Muscle layer of duodenum (tissue), 2 donors: Measurements from ENCODE around the gene PACRG.

ENCODE experiments used
- H3K27ac ChIP-seq: one replicate; pipeline ENCODE4 v1.7.0; 2013; ENCODE audit warnings: mild to moderate bottlenecking, low read length
- H3K27me3 ChIP-seq: one replicate; pipeline ENCODE4 v1.7.0; 2013; ENCODE audit warnings: low read depth, mild to moderate bottlenecking, control low read depth, low read length
- H3K36me3 ChIP-seq, 2 donors: one replicate each; pipeline ENCODE4 v1.7.0; 2013; ENCODE audit warnings: low read length in 2 of 2, control low read depth in 1 of 2, mild to moderate bottlenecking in 1 of 2; ENCODE audit not compliant: insufficient read depth in 2 of 2, control insufficient read depth in 1 of 2
- H3K4me1 ChIP-seq, 2 donors: one replicate each; pipeline ENCODE4 v1.7.0; 2013; ENCODE audit warnings: low read length in 2 of 2, mild to moderate bottlenecking in 2 of 2, control low read depth in 1 of 2, moderate library complexity in 1 of 2; ENCODE audit not compliant: insufficient read depth in 2 of 2, control insufficient read depth in 1 of 2
- H3K4me3 ChIP-seq, 2 donors: one replicate each; pipeline ENCODE4 v1.7.0; 2013; ENCODE audit warnings: low read length in 2 of 2, low read depth in 1 of 2, mild to moderate bottlenecking in 1 of 2
- H3K9me3 ChIP-seq, 2 donors: one replicate each; pipeline ENCODE4 v1.7.0; 2013; ENCODE audit warnings: low read length in 2 of 2, control low read depth in 1 of 2, mild to moderate bottlenecking in 1 of 2; ENCODE audit not compliant: control insufficient read depth in 1 of 2
- donor health status: healthy.

The PACRG gene

DNA sequence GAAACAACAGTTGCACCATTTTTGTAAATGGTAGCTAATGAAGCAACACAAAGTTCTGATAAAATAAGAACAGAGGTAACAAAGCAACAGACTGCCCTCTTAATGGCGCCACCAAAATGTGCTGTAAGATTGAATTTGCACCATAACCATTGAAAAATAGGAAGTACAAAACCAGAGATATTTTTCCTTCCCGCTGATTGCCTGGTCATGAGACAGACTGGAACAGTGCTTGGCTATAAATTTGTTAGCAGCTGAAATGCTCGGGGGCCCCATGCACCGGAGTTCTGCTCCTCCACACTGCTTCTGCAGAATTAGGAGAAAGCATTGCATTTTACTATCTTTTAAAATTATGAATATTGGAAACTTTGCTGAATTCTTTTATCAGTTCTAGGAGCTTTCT is 522.3 kb downstream of the PACRG start:
- no peak overlapping the region for H3K4me3 ChIP-seq
- no peaks in the 10 kb centered on the region for H3K9me3 ChIP-seq
- H3K27me3 ChIP-seq: no peaks in the 10 kb centered on the region
- H3K27ac ChIP-seq: no peak overlapping the region
- no peaks in the 10 kb centered on the region for H3K36me3 ChIP-seq
- no peaks in the 10 kb centered on the region for H3K4me1 ChIP-seq

DNA sequence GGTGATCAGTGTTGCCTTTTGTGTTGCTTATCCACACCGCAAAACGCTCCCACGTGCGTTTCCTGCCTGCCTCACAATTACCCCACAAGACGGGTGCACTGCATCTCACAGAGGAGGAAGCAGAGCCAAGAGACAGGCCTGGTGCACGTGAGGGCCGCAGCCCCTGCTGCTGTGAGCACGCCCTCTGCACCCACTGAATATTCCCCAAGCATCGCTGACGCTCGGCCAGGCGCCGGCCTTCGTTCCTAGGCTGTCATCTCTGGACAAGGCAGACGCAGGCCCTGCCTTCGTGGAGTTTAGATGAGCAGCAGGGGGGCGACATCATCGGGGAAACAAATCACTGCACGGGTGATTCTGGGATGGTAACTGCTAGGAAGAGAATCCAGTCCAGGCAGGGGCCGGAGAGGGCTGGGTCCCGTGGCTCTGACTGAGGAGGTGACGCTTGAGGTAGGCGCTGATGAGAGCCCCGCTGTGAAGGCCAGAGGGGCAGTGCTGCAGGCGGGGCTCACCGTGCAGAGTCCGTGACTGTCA is 524.4 kb downstream of the PACRG start:
- Histone ChIP-seq H3K9me3 (no peaks in the 10 kb centered on the region), H3K27me3 (no peaks in the 10 kb centered on the region), H3K36me3 (no peaks in the 10 kb centered on the region), H3K27ac (no peak overlapping the region), H3K4me3 (peak overlapping the region in 1 of 2 donors; percentile 4), H3K4me1 (no peaks in the 10 kb centered on the region)

DNA sequence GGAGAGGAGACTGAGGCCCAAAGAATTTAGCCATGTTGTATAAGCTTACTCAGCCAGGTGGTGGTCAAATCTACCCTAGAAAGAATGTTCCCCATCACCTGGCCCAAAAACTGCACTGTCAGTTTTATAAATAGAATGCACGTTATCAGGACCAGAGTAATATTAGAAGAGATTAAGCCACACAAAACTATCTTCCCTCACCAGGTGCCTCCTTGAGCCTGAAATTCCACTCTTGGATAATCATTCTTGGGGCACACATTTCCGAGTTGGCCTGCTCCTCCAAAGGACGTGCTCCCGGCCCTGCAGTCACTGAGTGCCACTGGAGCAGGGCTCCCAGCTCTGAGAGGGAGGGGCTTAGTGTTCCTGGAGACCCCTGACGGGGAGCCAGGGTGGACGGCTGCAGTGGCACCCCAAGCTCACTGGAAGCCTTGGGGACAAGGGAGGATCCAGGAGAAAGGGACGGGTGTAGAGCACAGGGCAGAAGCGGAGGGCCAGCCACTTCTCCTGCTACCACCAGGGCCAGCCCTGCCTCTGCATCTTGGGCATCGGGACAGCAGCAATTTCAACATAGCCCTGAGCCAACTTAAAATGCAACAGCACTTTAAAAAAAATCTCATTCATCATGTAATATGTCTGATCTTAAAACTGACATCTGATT is 525.9 kb downstream of the PACRG start:
- H3K4me3 ChIP-seq: no peak overlapping the region
- H3K36me3 ChIP-seq: no peaks in the 10 kb centered on the region
- H3K27ac ChIP-seq: no peak overlapping the region
- no peaks in the 10 kb centered on the region for H3K27me3 ChIP-seq
- H3K4me1 ChIP-seq: no peaks in the 10 kb centered on the region
- no peaks in the 10 kb centered on the region for H3K9me3 ChIP-seq

DNA sequence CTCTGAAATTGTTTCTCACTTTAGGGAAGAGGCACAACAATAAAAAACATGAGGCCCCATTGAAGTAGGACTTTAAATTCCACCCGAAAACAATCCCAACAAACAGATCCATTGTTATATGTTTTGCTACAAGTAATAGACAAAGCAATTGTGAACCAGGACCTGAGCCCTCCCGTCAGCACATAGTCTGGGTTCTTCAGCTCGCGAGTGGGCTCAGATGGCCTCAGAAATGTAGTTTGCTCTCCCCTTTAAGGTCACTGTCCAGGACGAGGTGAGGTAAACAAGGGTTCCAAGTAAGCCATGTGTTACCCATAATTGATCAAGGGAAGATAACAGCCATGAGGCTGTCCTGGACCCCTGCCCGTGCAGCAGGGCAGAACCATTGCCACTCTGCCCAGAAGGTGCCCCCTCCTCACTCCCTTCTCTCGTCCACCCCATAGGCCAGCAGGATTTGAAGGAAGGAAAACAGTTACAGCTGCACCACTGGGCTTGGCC is 526.6 kb downstream of the PACRG start:
- Histone ChIP-seq H3K4me3 (no peak overlapping the region), H3K36me3 (no peaks in the 10 kb centered on the region), H3K27me3 (no peaks in the 10 kb centered on the region), H3K9me3 (no peaks in the 10 kb centered on the region), H3K4me1 (no peaks in the 10 kb centered on the region), H3K27ac (no peak overlapping the region)

DNA sequence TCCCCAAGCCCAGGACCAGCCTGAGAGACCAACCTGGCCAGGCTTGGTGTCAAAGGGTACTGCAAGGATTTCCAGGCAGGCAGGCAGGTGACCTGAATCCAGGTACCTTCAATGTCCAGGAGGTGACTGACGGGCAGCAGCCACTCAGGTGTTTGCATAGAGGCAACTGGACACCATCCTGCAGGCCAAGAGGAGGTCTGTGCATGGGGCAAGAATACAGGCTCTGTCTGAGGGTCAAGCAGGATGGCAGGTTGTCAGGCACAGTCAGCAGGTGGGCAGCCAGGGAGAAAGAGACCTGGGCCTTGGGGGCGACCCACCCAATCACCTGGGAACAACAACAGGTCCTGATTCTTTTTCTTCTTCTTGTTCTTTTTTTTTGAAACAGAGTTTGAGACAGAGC is 527.5 kb downstream of the PACRG start:
- H3K4me3 ChIP-seq: no peak overlapping the region
- H3K4me1 ChIP-seq: peaks cover 0 to 8% of the 10 kb centered on the region in 2 donors
- no peaks in the 10 kb centered on the region for H3K36me3 ChIP-seq
- H3K9me3 ChIP-seq: no peaks in the 10 kb centered on the region
- no peaks in the 10 kb centered on the region for H3K27me3 ChIP-seq
- H3K27ac ChIP-seq: no peak overlapping the region

DNA sequence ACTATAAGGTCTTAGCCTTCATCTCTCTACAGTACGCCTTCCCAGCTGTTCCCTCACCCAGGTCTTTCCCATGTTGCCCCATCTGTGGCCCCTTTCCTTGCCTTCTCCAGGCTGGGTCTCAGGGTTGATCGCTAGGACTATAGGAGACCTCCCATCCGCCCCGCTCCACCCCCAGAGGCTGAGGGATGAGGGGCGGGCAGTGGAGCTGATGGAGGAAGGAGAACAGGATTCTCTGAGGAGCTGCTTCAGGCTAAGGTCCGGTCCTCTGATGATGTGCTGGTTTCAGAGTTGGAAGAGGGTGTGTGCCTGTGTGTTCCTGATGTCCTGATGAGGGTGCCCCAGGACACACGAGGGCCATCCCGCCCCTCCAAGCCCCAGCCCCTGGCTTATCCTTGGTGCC is 531.9 kb downstream of the PACRG start:
- H3K27me3 ChIP-seq: no peaks in the 10 kb centered on the region
- no peak overlapping the region for H3K27ac ChIP-seq
- H3K9me3 ChIP-seq: no peaks in the 10 kb centered on the region
- H3K4me3 ChIP-seq: peak overlapping the region; percentile 51 to 61
- H3K4me1 ChIP-seq: peaks cover 0 to 15% of the 10 kb centered on the region in 2 donors
- no peaks in the 10 kb centered on the region for H3K36me3 ChIP-seq

DNA sequence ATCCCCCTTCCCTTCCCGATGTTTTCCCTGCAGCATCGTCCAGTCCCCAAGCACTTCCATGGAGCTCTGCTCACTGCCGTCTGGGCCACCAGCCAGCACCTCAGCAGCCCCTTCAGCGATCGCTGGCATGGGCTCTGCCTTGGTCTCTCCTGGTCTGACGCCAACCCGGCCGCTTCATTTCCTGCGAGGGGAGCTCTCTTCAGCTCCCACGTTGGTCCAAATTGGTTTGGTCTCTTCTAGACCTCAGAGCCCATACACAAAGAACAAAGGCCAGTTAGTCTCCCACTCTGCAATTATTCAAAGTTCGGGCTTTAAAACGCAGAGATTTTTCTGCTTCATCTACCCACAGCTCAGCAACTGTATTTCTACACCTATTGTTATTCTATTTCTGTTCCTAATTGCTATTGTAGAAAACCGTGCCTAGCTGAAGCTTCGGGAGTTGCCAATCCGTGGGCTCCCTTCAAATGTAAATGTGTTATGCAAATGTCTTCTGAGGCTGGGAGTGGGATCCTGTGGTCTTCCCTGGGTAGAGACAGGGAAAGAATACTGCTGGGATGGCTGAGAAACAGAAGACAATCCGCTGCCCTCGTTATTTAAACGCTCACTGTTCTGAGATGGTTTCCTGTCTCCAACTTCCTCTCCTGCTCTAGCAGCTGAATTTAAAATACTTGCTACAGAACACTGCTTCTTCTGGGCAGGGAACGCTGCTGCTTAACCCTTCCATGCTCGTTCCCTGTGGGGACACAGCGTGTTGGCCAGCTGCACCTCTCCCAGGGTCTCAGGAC is 532.5 kb downstream of the PACRG start:
- Histone ChIP-seq H3K4me3 (peak overlapping the region; percentile 51 to 61), H3K36me3 (no peaks in the 10 kb centered on the region), H3K27ac (no peak overlapping the region), H3K9me3 (no peaks in the 10 kb centered on the region), H3K4me1 (peaks cover 0 to 15% of the 10 kb centered on the region in 2 donors), H3K27me3 (no peaks in the 10 kb centered on the region)

DNA sequence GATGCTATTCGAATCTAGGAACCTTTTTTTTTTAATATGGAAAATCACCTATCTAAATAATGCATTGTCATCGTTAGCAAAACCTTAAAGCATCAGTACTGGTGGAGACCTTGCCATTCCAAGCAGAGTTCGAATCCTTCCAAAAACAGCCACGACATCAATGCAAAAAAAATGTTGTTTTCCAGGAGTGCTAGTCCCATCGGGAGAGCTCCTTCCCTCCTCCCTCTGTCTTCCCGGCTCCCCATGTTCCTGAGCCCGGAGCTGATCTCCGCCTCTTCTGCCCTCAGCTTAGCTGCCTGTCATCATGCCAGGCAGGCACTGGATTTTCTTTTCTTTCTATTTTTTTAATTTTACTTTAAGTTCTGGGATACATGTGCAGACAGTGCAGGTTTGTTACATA is 533.1 kb downstream of the PACRG start:
- no peaks in the 10 kb centered on the region for H3K9me3 ChIP-seq
- H3K4me1 ChIP-seq: peaks cover 0 to 15% of the 10 kb centered on the region in 2 donors
- peak overlapping the region; percentile 51 to 61 for H3K4me3 ChIP-seq
- no peak overlapping the region for H3K27ac ChIP-seq
- H3K36me3 ChIP-seq: no peaks in the 10 kb centered on the region
- no peaks in the 10 kb centered on the region for H3K27me3 ChIP-seq

DNA sequence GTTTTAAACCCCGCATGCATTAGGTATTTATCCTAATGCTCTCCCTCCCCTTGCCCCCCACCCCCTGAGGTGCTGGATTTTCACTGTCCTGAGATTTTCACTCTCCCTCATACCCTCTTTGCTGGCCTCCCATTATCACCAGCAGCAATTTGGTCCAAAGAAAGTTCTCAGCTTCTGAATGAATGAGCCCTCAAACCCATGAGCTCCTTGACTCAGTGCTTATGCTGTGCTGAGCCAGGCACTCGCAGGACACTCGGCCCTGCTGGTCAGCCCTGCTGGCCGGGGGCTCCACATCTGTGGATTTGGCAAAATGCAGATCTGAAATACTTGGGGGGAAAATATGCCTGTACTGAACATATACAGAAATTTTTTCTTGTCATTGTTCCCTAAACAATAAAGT is 533.6 kb downstream of the PACRG start:
- Histone ChIP-seq H3K27me3 (no peaks in the 10 kb centered on the region), H3K4me3 (no peak overlapping the region), H3K9me3 (no peaks in the 10 kb centered on the region), H3K27ac (no peak overlapping the region), H3K36me3 (no peaks in the 10 kb centered on the region), H3K4me1 (peaks cover 0 to 15% of the 10 kb centered on the region in 2 donors)

DNA sequence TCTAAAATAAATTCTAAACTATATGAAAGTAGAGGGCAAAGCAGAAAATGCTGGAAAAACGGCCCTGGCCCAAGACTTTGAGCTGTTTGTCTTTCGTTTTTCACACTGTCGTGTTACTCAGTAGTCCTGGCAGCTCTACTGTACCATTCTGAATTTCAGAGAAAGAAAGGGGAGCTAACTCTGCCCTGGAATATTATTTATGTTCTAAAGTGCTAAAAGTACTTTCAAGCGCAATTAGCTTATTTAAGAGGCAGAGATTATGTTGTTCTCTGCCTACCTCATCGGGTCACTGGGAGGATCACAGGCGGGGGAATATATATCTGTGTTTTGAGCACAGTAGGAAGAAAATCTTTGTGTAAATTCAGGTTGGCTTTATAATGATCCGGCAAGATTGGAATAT is 534.3 kb downstream of the PACRG start:
- no peak overlapping the region for H3K27ac ChIP-seq
- peaks cover 0 to 15% of the 10 kb centered on the region in 2 donors for H3K4me1 ChIP-seq

DNA sequence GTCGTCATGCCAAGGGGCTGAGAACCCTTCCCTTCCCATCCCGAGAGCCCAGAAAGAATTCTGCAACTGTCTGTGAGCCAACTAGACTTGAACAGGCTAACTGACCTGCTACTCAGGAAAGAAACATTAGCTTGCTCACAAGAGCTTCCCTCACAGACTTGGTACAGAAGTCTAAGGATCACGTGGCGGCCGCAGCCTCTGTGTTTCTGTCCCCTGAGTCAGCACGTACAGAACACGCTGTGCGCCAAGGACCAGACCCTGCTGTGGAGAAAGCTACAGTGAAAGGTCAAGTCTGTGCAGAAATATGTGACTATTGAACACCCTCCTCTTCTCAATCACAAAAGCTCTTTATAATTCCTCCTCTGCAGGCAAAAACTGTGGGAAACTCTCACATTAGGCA is 535.4 kb downstream of the PACRG start:
- no peak overlapping the region for H3K27ac ChIP-seq
- no peak overlapping the region for H3K4me3 ChIP-seq
- no peaks in the 10 kb centered on the region for H3K27me3 ChIP-seq
- peaks cover 0 to 15% of the 10 kb centered on the region in 2 donors for H3K4me1 ChIP-seq
- no peaks in the 10 kb centered on the region for H3K9me3 ChIP-seq
- no peaks in the 10 kb centered on the region for H3K36me3 ChIP-seq

More for the DNA sequence above, 534.3 kb downstream of the PACRG start:
- Histone ChIP-seq H3K9me3 (no peaks in the 10 kb centered on the region), H3K27me3 (no peaks in the 10 kb centered on the region), H3K36me3 (no peaks in the 10 kb centered on the region), H3K4me3 (no peak overlapping the region)
